Endometrium (tissue), 2 donors: ENCODE data around the gene PIGC.

Experiments
- FAIRE-seq: peaks from 2 replicates; lab custom pipeline; 2012; peaks lifted over from hg19 to GRCh38; lab: Jason Lieb, UNC
- donor health status: control.
- donor health status: control.

The PIGC gene

GRCh38 chr1:172429331-172430127 lies 14.3 kb downstream of the PIGC start:
- peak; percentile 43 for FAIRE-seq

- no peak for FAIRE-seq
Observed at GRCh38 chr1:172427191-172427590, 16.7 kb downstream of the PIGC start.

DNA sequence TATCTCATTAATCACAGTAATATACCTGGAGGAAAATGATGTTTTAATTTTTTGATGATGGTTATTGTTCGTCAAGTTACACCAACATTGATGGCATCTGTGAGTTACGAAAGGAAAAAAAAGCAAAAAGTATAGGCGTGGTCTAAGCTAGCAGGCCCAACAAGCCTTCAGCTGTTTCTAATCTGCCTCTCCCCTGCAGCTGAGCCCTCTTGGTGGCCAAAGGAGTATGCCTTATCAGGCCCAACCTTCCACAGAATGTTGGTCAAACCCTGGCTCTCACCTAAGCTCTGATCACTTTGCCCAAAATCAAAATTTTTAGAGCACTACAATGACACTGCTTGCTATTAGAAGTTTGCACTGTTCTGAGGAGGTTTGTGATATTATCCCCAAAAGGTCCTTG lies 18.5 kb downstream of the PIGC start:
- no peak for FAIRE-seq

GRCh38 chr1:172423336-172423735 lies 20.5 kb downstream of the PIGC start:
- FAIRE-seq = no peak

DNA sequence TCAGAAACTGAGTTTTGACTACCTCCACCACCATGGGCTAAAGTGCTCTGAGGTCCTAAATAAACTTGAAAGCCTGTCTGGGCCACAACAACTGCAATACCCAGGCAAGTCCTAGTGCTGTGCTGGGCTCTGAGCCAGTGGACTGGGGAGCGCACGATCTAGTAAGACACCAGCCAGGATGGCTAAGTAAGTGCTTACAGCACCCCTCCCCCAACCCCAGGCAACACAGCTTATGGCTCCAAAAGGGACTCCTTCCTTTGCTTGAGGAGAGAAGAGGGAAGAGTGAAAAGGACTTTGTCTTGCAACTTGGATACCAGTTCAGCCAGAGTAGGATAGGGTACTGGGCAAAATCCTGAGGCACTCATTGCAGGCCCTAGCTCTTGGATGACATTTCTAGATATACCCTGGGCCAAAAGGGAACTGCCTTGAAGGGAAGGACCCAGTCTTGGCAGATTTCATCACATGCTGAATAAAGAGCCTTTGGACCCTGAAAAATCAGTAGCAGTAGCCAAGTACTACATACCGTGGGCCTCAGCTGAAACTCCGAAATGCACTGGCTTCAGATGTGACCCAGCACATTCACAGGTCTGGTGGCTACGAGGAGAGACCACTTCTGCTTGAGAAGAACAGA lies 21.8 kb downstream of the PIGC start:
- no peak for FAIRE-seq

GRCh38 chr1:172420385-172420784 lies 23.5 kb downstream of the PIGC start, which contains the start of gene C1orf105:
TSS of gene C1orf105 (plus strand) at chr1:172420685. CDS start at chr1:172420886, 201 bp downstream.
- FAIRE-seq = no peak

DNA sequence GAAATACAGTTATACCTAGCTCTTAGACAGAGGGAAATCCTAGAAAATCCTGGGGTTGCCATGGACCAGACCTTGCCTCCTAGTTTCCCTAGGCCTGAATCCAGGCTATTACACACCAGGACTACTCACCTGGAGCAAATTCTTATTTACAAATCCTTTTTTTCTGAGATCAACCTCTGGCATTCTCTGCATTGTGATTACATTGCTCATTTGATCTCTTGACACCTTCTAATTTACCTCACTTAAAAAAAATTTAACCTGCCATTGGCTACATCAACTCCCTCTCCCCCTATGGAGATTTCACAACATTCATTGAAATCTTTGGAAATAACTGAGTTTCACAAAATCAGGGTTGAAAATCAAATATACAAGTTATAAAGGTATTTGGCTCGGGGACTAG lies 26.3 kb downstream of the PIGC start:
- no peak for FAIRE-seq

DNA sequence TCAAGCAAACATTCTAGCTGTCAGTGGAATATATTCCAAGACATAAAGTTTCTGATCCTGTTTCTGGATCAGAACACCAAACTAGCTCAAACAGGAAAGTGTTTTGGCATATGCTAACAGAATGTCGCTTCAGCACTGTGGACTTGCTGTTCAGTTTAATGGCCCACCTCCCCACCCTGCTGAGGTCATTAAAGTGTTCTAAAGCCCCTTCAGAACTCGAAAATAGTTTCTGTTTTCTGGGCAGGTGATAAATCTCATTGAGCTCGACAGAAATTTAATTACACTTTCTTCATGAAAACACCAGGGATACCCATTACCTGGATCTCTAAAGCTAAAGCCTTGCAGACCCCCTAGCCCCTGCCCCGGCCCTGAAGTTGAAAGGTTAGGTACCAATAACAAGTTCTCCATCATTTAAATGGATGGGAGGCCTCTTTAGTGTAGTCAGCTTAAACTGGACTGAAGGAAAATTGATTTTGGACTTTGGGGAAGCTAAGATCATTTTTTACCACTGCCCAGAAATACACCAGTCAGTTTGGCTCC lies 27.3 kb downstream of the PIGC start:
- FAIRE-seq = no peak

DNA sequence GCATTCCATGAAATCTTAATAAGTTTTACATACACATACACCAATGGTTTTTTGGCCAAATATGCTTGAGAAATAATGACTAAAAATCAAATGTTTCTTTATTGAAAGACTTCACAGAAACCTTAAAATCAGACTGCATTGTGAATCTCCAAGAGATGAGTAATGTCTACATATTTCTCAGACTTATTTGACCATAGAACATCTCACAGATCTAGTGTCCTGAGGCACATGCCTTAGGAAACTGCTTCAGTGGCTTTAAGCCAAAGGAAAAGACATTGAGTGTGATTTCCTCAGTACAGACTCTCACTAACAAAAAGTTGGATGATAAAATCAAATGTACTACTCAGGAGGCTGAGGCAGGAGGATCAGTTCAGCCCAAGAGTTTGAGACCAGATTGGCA lies 29.5 kb downstream of the PIGC start:
- FAIRE-seq = no peak

DNA sequence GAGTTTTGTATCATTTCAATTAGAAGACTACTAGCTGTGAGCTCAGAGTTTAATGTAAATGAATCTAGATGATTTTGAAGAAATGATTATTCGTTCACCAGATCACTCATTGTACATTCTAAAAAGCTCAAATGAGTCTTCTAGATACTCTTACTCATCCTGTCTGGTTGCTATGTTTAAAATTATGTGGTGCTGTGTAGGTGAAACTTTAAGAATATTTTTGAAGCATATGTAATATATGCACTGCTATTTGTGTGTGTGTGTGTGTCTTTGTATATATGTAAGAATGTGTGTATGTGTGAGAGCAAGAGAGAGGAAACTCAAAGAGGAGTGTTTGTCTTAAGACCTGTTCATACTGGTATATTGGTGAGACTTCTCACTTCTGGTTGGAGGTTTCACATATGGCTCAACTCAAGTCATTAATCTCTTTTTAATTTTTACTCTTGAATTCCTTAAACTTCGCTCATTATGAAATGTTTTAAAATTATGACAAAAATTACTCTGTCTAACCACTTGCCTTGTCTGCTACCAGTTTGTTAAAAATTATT lies 32.0 kb downstream of the PIGC start:
- no peak for FAIRE-seq

- FAIRE-seq = no peak
Observed at GRCh38 chr1:172410027-172410426, 33.8 kb downstream of the PIGC start.

- FAIRE-seq = no peak
Observed at GRCh38 chr1:172408958-172409357, 34.9 kb downstream of the PIGC start.

- FAIRE-seq = no peak
Observed at GRCh38 chr1:172406968-172407367, 36.9 kb downstream of the PIGC start.

GRCh38 chr1:172405912-172406311 lies 38.0 kb downstream of the PIGC start:
- no peak for FAIRE-seq

DNA sequence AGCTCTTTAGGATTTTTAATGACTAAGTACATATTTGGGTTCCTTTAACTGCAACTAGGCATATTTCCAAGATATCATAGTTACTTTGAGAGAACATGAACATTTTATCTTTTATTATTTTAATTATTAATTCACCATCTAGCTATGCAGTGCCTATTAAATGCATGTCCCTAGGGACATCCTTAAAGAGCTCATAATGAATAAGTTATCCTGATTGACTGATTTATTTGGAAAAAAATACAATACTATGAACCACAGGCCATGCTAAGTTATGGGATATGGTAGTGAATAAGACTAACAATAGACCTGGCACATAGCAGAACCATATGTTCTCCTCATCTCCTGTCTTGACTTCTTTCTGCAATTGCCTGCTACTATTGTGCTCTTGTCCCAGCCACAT lies 39.7 kb downstream of the PIGC start:
- FAIRE-seq = peak; percentile 95

GRCh38 chr1:172402878-172403569 lies 40.8 kb downstream of the PIGC start:
- no peak for FAIRE-seq

DNA sequence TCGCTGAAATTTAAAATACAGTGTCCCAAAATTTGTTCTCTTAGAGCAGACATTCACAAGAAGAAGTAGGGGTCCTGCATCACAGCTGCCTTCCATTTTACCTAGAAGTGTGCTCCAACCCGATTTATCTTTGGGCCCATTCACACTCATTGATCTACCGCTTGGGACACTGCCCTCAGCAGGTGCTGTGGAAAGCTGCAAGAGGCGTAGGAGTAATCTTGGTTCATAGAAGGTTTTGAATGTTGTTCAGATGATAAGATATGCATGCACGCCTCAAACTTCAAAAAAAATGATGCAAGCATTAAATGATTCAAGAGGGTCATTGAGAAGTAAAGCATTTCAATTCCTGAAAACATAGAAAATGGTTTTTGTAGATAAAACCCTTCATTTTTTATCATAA lies 42.0 kb downstream of the PIGC start:
- FAIRE-seq = no peak

- no peak for FAIRE-seq
Observed at GRCh38 chr1:172401477-172401876, 42.4 kb downstream of the PIGC start.

GRCh38 chr1:172400722-172401105 lies 43.2 kb downstream of the PIGC start:
- FAIRE-seq = no peak

- FAIRE-seq = no peak
Observed at GRCh38 chr1:172399756-172400721, 43.8 kb downstream of the PIGC start.

- peak; percentile 97 for FAIRE-seq
Observed at GRCh38 chr1:172398970-172399755, 44.7 kb downstream of the PIGC start.
